ENCODE data around the gene COL4A6.

DNA sequence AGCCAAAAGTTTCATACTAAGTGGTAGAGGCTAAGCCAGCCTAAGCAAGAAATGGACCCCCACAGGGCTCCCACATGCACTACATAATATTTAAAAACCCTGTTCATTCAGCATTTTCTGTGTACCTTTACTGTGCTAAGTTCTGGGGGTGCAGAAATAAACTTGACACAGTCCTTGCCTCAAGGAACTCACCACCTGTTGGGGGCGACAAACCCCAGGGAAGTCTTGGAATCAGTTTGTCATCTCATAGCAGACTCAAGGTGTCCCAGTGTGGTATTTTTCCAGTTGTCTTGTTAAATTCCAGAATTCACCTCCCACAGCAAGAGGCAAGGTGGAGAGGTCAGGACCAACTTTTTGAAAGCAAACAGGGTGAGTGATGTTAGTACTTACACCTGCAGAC lies 303.5 kb downstream of the COL4A6 start:
- no peak for TF ChIP-seq POLR2A (IDR thresholded peaks at IDR 0.05; ENCODE audit: low read length)
- no peak for TF ChIP-seq GATA1 (IDR thresholded peaks at IDR 0.05; ENCODE audit: low read depth, low read length)
